Adrenal gland (tissue), 12 donors: ENCODE measurements around the gene TENT5C. TPM values are rescaled to one million over a fixed set of nuclear protein-coding genes. Genes with fewer than 3 reads are reported as not detected.

ENCODE experiments used
- DNase-seq, 7 donors: peaks; one replicate each; pipeline ENCODE4 v3.0.0-alpha.2; 2019 to 2020
- H3K27ac ChIP-seq, 5 donors: fragments of 200-600 bp; sonication (generic) in 4 of 5; 1 replicate in 3 of 5; 2 replicates in 2 of 5; pipeline versions ENCODE4 v1.5.1 to v1.8.0; 2016 to 2020; ENCODE audit warnings: mild to moderate bottlenecking in 1 of 5
- H3K27me3 ChIP-seq: fragments of 200-600 bp; 2 replicates; pipeline ENCODE4 v1.8.0; 2021
- H3K36me3 ChIP-seq, 2 donors: fragments of 200-600 bp; replicated peaks in 1 of 2; 1 replicate in 1 of 2; 2 replicates in 1 of 2; pipeline versions ENCODE4 v1.5.1 to v1.8.0; 2018 to 2022
- H3K4me1 ChIP-seq, 2 donors: fragments of 200-600 bp; replicated peaks in 1 of 2; 1 replicate in 1 of 2; 2 replicates in 1 of 2; pipeline versions ENCODE4 v1.5.1 to v1.8.0; 2018 to 2021
- H3K4me3 ChIP-seq, 4 donors: fragments of 200-600 bp; sonication (generic) in 3 of 4; one replicate each; pipeline ENCODE4 v1.5.1; 2016 to 2018
- H3K9me3 ChIP-seq, 3 donors: fragments of 200-600 bp; sonication (generic) in 1 of 3; replicated peaks in 1 of 3; 1 replicate in 2 of 3; 2 replicates in 1 of 3; pipeline versions ENCODE4 v1.5.1 to v1.8.0; 2016 to 2021
- POLR2A ChIP-seq, 2 donors: fragments of 450-650 bp; IDR thresholded peaks; one replicate each; pipeline ENCODE4 v1.6.1; 2017; ENCODE audit warnings: antibody characterized with exemption in 2 of 2, mild to moderate bottlenecking in 2 of 2, moderate library complexity in 1 of 2
- WGBS, 4 donors: extraction: QIAGEN DNeasy Blood & Tissue Kit in 2 of 4; methylation state at CpG; one replicate each; pipeline versions ENCODE4 v1.1.5 to v1.1.7; 2013 to 2017; 5-methylcytosine and 5-hydroxymethylcytosine counted together
- intact Hi-C, 2 donors: fragments of 100-400 bp; cut with DNase I; formaldehyde crosslinking; loops; one replicate each; pipeline versions ENCODE4 v1.14.1 to v1.15.0; 2022 to 2023
- polyA plus RNA-seq, 3 donors: library from polyadenylated mRNA; stranded (reverse); fragments of 200-250 nt in 2 of 3; fragments of 350-450 nt in 1 of 3; fragmentation: Illumina TruSeq in 1 of 3; extraction: RNeasy Lipid Tissue Mini Kit (QIAGEN cat#74804) in 1 of 3; gene quantifications; one replicate each; pipeline ENCODE4 v1.2.3, GENCODE V29; 2013 to 2014
- total RNA-seq, 9 donors: library from RNA; depleted of rRNA in 4 of 9; stranded (reverse); fragments of >200 nt in 4 of 9; fragments of 120-200 nt in 1 of 9; fragmentation: NEBNext Ultra II Directional in 1 of 9; extraction: Animal tissue kit (Norgen Biotek cat#: 25700) in 1 of 9; gene quantifications; one replicate each; pipeline versions ENCODE4 v1.1.0 to v1.2.4, GENCODE V29; 2013 to 2023
- TF ChIP-seq, protein P1 (sequence below), 6 experiments: fragments of 450-650 bp in 4 of 6; fragments of 200-600 bp in 2 of 6; sonication (generic) in 1 of 6; IDR thresholded peaks; 1 replicate in 5 of 6; 2 replicates in 1 of 6; pipeline versions ENCODE4 v1.5.1 to v1.8.0; 2016 to 2021; ENCODE audit warnings: antibody characterized with exemption in 6 of 6, mild to moderate bottlenecking in 2 of 6, moderate library complexity in 1 of 6
- donor health status: healthy with polysubstance abuse.
- donor health status: Bipolar disorder and iron deficiency.
- donor health status: DM: yes; HTN: yes; CAD: no.
- donor health status: DM: no; HTN: no; CAD: no.
- donor health status: DM: no; HTN: no; CAD: no.
- donor health status: DM: yes; HTN: yes; CAD: no.

Gene TENT5C
- total and polyA plus RNA-seq, 12 donors, result 0.54 to 8.5 (median 2.0) TPM

DNA sequence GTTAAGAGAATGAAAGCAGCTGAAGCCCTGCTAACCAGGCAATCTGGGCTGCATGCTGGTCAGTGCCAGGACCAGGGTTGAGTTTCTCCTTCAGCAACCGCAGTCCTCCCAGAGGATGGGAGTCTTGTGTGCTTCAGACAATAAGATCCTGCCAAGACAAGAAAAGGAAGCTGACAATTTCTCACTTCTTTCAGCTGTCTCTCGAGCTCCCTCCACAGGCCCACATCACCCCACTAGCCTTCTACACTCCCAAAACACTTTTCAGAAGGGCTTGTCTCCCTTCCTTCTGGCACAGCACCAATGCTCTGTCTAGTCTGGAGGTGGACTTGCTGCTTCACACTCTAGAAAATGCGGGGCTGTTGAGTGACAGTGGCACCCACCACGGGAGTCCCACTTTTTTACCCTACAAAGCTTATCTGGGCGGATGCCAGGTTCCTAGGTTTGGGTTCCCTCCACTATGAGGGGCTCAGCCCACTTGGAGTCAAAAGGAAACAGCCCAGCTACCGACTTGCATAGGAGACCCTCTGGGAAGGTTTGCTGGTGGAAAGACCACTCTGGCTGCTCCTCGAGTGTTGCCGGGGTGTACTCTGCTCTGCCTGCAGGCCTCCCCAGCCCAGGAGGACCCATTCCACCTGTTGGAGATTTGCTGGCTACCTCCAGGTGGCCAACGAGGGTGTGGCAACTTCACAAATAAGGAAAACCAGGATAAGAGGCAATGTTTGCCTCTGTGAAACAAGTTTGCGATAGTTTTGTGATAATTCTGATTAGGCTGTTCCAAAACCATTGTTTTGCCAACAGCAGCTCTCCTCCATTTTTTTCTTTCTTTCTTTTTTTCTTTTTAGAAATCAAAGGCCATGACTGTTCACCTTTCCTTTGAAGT lies 68.9 kb downstream of the TENT5C start:
- Histone ChIP-seq H3K4me3 (no peak overlapping the region), H3K27ac (no peak overlapping the region), H3K4me1 (peaks cover 5 to 23% of the 10 kb centered on the region in 2 donors), H3K36me3 (no peaks in the 10 kb centered on the region), H3K9me3 (no peaks in the 10 kb centered on the region), H3K27me3 (no peaks in the 10 kb centered on the region)
- DNase-seq, result no peak
- TF ChIP-seq POLR2A (IDR thresholded peaks at IDR 0.05), result no peak
- TF ChIP-seq, protein P1, sequence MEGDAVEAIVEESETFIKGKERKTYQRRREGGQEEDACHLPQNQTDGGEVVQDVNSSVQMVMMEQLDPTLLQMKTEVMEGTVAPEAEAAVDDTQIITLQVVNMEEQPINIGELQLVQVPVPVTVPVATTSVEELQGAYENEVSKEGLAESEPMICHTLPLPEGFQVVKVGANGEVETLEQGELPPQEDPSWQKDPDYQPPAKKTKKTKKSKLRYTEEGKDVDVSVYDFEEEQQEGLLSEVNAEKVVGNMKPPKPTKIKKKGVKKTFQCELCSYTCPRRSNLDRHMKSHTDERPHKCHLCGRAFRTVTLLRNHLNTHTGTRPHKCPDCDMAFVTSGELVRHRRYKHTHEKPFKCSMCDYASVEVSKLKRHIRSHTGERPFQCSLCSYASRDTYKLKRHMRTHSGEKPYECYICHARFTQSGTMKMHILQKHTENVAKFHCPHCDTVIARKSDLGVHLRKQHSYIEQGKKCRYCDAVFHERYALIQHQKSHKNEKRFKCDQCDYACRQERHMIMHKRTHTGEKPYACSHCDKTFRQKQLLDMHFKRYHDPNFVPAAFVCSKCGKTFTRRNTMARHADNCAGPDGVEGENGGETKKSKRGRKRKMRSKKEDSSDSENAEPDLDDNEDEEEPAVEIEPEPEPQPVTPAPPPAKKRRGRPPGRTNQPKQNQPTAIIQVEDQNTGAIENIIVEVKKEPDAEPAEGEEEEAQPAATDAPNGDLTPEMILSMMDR (IDR thresholded peaks at IDR 0.05), result no peak
- intact Hi-C loops, result no loop called here
- 75 to 87% (median 79%) methylated on average over 7 to 10 of the region's 10 CpGs for WGBS, 4 donors

DNA sequence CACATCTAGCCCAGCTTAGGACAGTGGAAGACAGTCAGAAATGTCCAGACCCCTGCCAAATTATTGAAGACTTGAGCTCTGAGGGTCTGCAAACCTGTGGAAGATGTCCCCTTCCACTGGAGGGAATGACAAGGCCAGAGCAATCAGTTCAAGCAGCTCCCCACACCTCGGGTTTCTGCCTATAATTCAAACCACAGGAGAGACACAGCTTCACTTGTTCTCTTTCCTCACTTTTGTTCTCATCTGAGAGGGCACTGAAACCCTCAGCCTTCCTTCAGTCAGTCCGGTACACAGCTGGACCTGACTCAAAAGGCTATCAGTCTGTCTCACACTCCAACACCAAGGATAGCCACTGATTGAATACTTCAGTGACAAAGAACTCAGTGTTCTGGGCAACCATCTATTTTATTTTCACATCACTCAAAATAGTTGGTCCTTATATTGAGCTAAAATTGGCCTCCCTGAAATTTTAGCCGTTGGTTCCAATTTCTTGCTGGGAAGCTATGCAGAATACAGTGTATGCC lies 70.1 kb downstream of the TENT5C start:
- Histone ChIP-seq H3K36me3 (no peaks in the 10 kb centered on the region), H3K4me3 (no peak overlapping the region), H3K27ac (no peak overlapping the region), H3K9me3 (no peaks in the 10 kb centered on the region), H3K4me1 (peaks cover 5 to 23% of the 10 kb centered on the region in 2 donors), H3K27me3 (no peaks in the 10 kb centered on the region)
- WGBS, 4 donors, result 53 to 59% (median 58%) methylated on average over 3 of the region's 3 CpGs
- TF ChIP-seq, protein P1 (IDR thresholded peaks at IDR 0.05), result no peak
- TF ChIP-seq POLR2A (IDR thresholded peaks at IDR 0.05), result no peak
- DNase-seq, result no peak
- intact Hi-C loops, result no loop called here

DNA sequence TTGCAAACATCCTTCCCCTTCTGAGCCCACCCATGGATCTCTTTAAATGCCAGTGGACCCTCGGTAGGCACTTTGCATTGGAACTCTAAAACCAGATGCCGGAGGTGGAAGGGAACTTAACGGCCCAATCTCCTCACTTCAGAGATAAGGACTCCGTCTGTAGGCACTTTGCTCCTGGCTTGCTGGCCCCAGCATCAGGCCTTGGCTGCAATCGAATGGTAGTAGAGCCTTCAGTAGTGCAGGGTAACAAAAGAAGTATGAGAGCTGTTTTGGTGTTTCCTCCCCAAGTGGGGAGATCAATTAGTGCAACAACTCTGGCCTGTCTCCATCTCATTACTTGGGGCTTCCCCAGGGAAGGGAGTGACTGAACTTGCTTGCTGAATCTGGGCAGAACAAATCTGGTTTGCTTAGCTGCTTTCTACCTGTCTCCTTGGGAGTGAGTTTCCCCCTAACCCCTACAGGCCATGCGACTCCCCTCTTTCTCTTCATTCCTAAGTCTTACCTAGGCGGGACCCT lies 70.8 kb downstream of the TENT5C start:
- H3K4me3 ChIP-seq, result no peak overlapping the region
- H3K4me1 ChIP-seq, result peaks cover 5 to 23% of the 10 kb centered on the region in 2 donors
- intact Hi-C loops, result no loop called here
- H3K27ac ChIP-seq, result no peak overlapping the region
- WGBS, 4 donors, result 75 to 89% (median 85%) methylated on average over 7 of the region's 7 CpGs
- H3K36me3 ChIP-seq, result no peaks in the 10 kb centered on the region
- no peaks in the 10 kb centered on the region for H3K9me3 ChIP-seq
- TF ChIP-seq POLR2A (IDR thresholded peaks at IDR 0.05), result no peak
- TF ChIP-seq, protein P1 (IDR thresholded peaks at IDR 0.05), result no peak
- no peak for DNase-seq
- no peaks in the 10 kb centered on the region for H3K27me3 ChIP-seq

Other genes starting within 250 kb of the TENT5C start
- 10 to 100 TPM; 29.0 to 45.2 (median 38.5) TPM for gene MAN1A2, start 238.6 kb upstream of the TENT5C start, total RNA-seq
- gene MAN1A2, start 238.6 kb upstream of the TENT5C start, polyA plus RNA-seq, result 10 to 100 TPM in 1 of 3 donors, 1 to 10 TPM in 2; 4.4 to 31.2 (median 7.2) TPM